Astrocyte of the hippocampus (primary cell): ENCODE measurements around the gene ZNF556.

Source experiments
- DNase-seq: peaks from one replicate; pipeline ENCODE4 v3.0.0; 2011; ENCODE audit warnings: low read depth, low spot score

Gene ZNF556

DNA sequence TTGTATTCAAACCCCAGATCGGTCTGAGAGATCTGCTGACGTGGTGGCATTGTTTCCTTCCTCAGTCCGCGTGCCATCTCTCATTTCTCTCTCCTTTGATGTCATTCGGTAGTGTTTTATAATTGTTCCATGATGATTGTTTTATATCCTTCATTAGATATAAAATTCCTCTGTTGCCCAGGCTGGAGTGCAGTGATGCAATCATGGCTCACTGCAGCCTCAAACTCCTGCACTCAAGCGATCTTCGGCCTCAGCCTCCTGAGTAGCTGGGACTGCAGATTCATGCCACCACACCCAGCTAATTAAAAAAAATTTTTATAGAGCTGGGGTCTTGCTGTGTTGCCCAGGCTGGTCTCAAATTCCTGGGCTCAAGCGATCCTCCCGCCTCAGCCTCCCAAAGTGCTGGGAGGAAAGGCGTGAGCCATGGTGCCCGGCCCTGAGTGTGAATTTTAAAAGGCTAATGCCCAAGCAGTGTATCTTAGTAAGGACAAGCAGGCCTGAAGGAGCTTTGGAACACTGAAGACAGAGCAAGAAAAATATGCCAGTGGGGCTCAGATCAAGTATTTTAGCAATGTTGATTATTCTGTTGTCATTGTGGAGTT lies 38.9 kb downstream of the ZNF556 start:
- DNase-seq = no peak

DNA sequence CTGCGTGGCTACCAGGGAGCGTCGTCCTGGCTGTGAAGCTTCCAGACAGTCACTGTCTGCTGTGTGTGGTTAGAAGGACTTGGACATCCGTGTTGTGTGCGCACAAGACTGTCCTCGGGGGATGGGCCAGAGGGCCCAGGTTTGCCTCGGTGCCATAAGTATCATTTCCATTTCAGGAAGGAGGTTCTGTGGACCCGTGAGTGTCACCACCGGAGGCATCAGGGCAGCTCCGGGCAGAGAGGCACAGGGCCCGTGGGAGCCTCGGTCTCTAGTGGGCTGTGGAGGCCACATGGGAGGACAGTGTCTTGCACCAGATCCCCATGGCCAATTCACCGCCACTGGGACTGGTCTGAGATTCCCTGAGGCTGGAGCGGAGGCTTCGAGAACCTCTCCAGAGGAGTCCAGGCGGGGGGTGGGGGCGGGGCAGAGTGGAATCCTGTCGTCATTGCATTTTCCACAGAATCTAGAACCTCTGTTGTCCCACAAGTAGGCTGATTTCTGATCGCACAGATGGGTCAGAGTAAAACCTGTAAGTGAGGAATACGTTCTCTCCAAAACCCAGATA lies 39.6 kb downstream of the ZNF556 start:
- no peak for DNase-seq

DNA sequence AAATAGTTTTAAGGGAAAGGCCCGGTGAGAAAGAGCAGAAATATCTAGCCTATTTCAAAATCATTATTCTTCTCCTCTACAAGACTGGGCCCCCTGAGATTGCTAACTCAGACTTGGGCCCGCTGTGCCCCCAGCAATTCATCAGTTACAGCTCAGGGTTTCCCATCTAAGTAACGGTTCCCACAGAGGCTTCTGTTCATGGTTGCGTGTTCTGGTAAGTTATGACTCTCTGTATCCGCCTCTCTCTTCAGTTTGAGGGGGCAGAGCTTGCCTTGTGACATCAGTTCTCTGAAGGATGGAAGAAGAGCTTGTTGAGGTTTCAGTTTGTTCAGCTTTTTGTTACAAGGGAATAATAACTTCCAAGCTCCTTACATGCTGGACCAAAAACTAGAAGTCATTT lies 45.2 kb downstream of the ZNF556 start:
- no peak for DNase-seq

DNA sequence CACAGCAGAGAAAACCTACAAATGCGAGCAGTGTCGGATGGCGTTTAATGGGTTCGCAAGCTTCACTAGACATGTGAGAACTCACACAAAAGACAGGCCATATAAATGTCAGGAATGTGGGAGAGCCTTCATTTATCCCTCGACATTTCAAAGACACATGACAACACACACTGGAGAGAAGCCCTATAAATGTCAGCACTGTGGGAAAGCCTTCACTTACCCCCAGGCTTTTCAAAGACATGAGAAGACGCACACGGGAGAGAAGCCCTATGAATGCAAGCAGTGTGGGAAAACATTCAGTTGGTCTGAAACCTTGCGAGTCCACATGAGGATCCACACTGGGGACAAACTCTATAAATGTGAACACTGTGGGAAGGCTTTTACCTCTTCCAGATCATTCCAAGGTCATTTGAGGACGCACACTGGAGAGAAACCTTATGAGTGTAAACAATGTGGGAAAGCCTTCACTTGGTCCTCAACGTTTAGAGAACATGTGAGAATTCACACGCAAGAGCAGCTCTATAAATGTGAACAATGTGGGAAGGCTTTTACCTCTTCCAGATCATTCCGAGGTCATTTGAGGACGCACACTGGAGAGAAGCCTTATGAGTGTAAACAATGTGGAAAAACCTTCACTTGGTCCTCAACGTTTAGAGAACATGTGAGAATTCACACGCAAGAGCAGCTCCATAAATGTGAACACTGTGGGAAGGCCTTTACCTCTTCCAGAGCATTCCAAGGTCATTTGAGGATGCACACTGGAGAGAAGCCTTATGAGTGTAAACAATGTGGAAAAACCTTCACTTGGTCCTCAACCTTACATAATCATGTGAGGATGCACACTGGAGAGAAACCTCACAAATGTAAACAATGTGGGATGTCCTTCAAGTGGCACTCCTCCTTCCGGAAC lies 50.4 kb downstream of the ZNF556 start:
- no peak for DNase-seq

DNA sequence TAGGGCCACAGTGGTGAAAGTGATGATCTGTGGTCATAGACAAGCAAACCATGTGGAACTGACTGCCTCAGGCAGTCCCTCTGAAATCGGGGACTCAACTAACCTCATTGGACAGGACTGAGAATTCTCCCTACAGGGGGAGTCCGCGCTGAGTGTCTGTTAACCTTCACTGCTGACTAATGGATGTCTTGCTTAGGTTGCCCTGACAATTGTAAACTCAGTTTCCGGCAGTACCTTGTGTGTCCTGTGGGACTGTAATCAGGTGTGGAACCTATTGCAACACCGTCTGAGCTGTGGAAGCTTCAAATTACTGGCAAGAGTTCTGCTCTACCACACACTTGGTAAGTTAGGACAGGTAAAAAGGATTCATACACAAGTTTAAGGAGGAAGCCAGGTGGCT lies 55.9 kb downstream of the ZNF556 start:
- DNase-seq = no peak

DNA sequence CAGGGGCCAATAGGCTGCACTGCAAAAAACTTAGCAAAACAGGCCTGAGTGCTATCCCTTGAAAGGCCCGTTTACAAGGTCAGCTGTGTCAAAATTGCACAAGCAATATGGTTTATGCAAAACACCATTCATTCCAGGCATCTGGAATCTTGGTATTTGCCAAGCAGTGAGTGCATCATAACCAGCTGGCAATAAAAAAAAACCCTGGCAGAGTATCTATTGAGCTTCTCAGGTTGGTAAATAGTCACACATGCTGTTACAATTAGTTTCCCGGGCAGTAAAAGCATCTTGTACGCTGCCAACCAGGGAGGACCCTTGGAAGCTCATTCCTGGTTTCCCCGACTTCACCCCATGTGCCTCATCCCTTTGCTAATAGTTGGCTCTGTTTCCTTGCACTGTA lies 56.4 kb downstream of the ZNF556 start:
- peak; percentile 28 for DNase-seq

DNA sequence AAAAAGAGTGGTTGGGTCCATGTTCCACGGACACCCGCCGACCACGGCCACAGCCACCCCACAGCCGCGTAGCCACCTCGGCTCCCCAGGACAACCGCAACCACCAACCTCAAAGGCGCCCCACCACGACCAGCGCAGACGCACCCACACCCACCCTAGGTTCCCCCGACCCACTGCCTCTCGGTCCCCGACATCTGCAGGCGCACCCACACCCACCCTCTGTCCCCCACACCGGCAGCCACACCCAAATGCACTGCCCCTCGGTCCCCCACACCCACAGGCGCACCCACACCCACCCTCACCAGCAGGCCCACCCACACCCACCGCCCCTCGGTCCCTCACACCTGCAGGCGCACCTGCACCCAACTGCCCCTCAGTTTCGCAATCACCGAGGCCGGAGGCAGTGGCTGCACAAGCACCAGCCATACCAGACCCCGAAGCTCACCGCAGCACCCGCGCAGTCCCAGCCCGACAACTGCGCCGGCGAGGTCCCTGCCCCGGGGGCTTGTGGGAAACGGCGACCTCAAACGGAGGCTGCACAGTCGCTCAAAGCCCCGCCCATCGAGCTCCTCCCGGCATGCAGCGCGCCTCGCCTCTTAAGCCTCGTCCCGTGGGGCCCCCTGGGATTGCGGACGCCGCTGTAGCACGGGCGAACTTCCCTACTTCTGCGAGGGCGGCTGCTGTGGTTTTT lies 59.4 kb downstream of the ZNF556 start:
- no peak for DNase-seq

DNA sequence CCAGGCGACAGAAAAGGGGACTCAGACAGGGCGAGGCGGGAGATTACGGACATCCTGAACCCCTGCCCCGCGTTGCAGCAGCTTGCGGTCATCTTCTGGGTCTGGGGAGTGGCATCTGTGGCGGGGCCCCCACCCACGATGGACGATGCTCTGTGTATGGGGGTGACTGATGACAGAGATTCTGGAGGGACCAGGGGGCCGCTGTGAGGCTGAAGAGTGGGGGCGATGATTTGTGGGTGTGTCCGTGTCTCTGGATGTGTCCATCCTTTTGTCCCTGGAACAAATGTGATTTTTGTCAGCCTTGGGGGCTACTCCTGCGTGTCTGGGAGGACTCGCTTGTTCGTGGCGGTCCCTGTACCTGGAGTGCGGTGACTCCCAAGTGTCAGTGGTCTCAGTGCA lies 59.9 kb downstream of the ZNF556 start:
- DNase-seq = no peak
